SK-N-SH (cell line): ENCODE measurements around the gene GALNT5. TPM values are rescaled to one million over a fixed set of nuclear protein-coding genes. Genes with fewer than 3 reads are reported as not detected.

Experiments used
- CTCF ChIA-PET: fragments of 300-600, 350-600 bp; formaldehyde crosslinking; extraction: SDS; loops from one replicate; lab custom pipeline; 2021; lab: Yijun Ruan, JAX
- POLR2A ChIA-PET: fragments of 350-600 bp; sonication (Branson Sonifier 250); formaldehyde crosslinking; extraction: SDS; loops from one replicate; lab custom pipeline; 2020; ENCODE audit warnings: antibody characterized with exemption, inconsistent platforms; lab: Yijun Ruan, JAX
- DNase-seq: peaks from one replicate; pipeline ENCODE4 v3.0.0; 2012
- H2AFZ ChIP-seq: fragments of 200-600 bp; sonication (generic); 2 replicates; pipeline ENCODE4 v1.8.1; 2016; ENCODE audit warnings: antibody characterized with exemption, mild to moderate bottlenecking, low read depth
- H3F3A ChIP-seq: fragments of 200-600 bp; sonication (generic); replicated peaks from 2 replicates; pipeline ENCODE3; 2016; ENCODE audit warnings: antibody characterized with exemption, mild to moderate bottlenecking; ENCODE audit not compliant: insufficient read depth
- H3K27ac ChIP-seq, 2 experiments: fragments of 200-500 bp in 1 of 2; fragments of 200-600 bp in 1 of 2; sonication (Bioruptor generic) in 1 of 2; sonication (generic), shearing (Covaris generic) in 1 of 2; 2 replicates each; pipeline versions ENCODE4 v1.5.1 to v1.6.1; 2014 to 2016; ENCODE audit warnings: low read depth in 2 of 2, inconsistent platforms in 1 of 2, low read length in 1 of 2, mild to moderate bottlenecking in 1 of 2, mixed read lengths in 1 of 2
- H3K27me3 ChIP-seq: fragments of 200-600 bp; sonication (generic), shearing (Covaris generic); 2 replicates; pipeline ENCODE4 v1.6.1; 2016; ENCODE audit warnings: mixed run types; ENCODE audit not compliant: insufficient read depth
- H3K36me3 ChIP-seq, 2 experiments: fragments of 200-500 bp in 1 of 2; fragments of 200-600 bp in 1 of 2; sonication (Bioruptor generic) in 1 of 2; sonication (generic) in 1 of 2; replicated peaks in 1 of 2; 2 replicates each; pipeline versions ENCODE3 to v1.5.1; 2014 to 2016; ENCODE audit warnings: low read length in 1 of 2, mild to moderate bottlenecking in 1 of 2; ENCODE audit not compliant: insufficient read depth in 2 of 2, control insufficient read depth in 1 of 2
- H3K4me1 ChIP-seq, 2 experiments: fragments of 200-500 bp in 1 of 2; fragments of 200-600 bp in 1 of 2; sonication (Bioruptor generic) in 1 of 2; sonication (generic), shearing (Covaris generic) in 1 of 2; 2 replicates each; pipeline versions ENCODE4 v1.5.1 to v1.6.1; 2014 to 2016; ENCODE audit warnings: low read depth in 1 of 2, low read length in 1 of 2, mixed run types in 1 of 2; ENCODE audit not compliant: insufficient read depth in 2 of 2, control insufficient read depth in 1 of 2
- H3K4me2 ChIP-seq: fragments of 200-600 bp; sonication (generic), shearing (Covaris generic); 2 replicates; pipeline ENCODE4 v1.6.1; 2017; ENCODE audit warnings: mixed run types
- H3K4me3 ChIP-seq, 2 experiments: fragments of 200-500 bp in 1 of 2; fragments of 200-600 bp in 1 of 2; sonication (Bioruptor generic) in 1 of 2; sonication (generic), shearing (Covaris generic) in 1 of 2; 2 replicates each; pipeline versions ENCODE4 v1.5.1 to v1.8.1; 2014 to 2016; ENCODE audit warnings: low read depth in 2 of 2, inconsistent platforms in 1 of 2, low read length in 1 of 2, mild to moderate bottlenecking in 1 of 2, mixed read lengths in 1 of 2, moderate library complexity in 1 of 2
- H3K79me2 ChIP-seq: fragments of 200-600 bp; sonication (generic); 2 replicates; pipeline ENCODE4 v1.8.1; 2017; ENCODE audit warnings: mild to moderate bottlenecking; ENCODE audit not compliant: insufficient read depth
- H3K9ac ChIP-seq: fragments of 200-600 bp; sonication (generic); 2 replicates; pipeline ENCODE4 v1.6.1; 2017; ENCODE audit warnings: mixed run types
- H3K9me2 ChIP-seq: fragments of 200-600 bp; sonication (generic); 2 replicates; pipeline ENCODE4 v1.6.1; 2017; ENCODE audit warnings: mixed run types
- H3K9me3 ChIP-seq: fragments of 200-600 bp; sonication (generic); 2 replicates; pipeline ENCODE4 v1.6.1; 2017; ENCODE audit warnings: mixed run types, mild to moderate bottlenecking, moderate library complexity
- H4K20me1 ChIP-seq: fragments of 200-600 bp; sonication (generic); 2 replicates; pipeline ENCODE4 v1.6.1; 2017; ENCODE audit warnings: mild to moderate bottlenecking, mixed run types; ENCODE audit not compliant: insufficient read depth
- ELF1 ChIP-seq: IDR thresholded peaks from 2 replicates; pipeline ENCODE4 v1.4.0; 2012
- EZH2phosphoT487 ChIP-seq: fragments of 200-600 bp; sonication (generic); IDR thresholded peaks from 2 replicates; pipeline ENCODE4 v1.6.1; 2017; ENCODE audit warnings: low read depth, mixed run types, mild to moderate bottlenecking, antibody characterized with exemption, moderate library complexity, borderline replicate concordance
- FOSL2 ChIP-seq: IDR thresholded peaks from 2 replicates; pipeline ENCODE4 v1.4.0; 2012; ENCODE audit warnings: low read depth, mild to moderate bottlenecking, moderate library complexity, borderline replicate concordance
- FOXJ3 ChIP-seq: sonication (generic); formaldehyde crosslinking; IDR thresholded peaks from 2 replicates; pipeline ENCODE4 v1.5.1; 2020; ENCODE audit warnings: mild to moderate bottlenecking, missing genetic modification reagents
- FOXM1 ChIP-seq: IDR thresholded peaks from 2 replicates; pipeline ENCODE4 v1.4.0; 2012; ENCODE audit warnings: low read depth, mild to moderate bottlenecking
- GABPA ChIP-seq: IDR thresholded peaks from 2 replicates; pipeline ENCODE4 v1.4.0; 2012; ENCODE audit warnings: low read depth, mild to moderate bottlenecking
- GATA2 ChIP-seq: sonication (generic); formaldehyde crosslinking; IDR thresholded peaks from 2 replicates; pipeline ENCODE4 v1.5.0; 2020; ENCODE audit warnings: mild to moderate bottlenecking, missing genetic modification reagents
- MAX ChIP-seq: IDR thresholded peaks from 2 replicates; pipeline ENCODE4 v1.4.0; 2012; ENCODE audit warnings: low read depth
- MEF2A ChIP-seq: IDR thresholded peaks from 2 replicates; pipeline ENCODE4 v1.4.0; 2012; ENCODE audit warnings: low read depth, borderline replicate concordance
- MXI1 ChIP-seq: IDR thresholded peaks from 2 replicates; pipeline ENCODE4 v1.6.1; 2012; ENCODE audit warnings: mild to moderate bottlenecking, low read depth, low read length, improper control_type of control experiment
- NFIC ChIP-seq: IDR thresholded peaks from 2 replicates; pipeline ENCODE4 v1.4.0; 2012; ENCODE audit warnings: borderline replicate concordance
- NRF1 ChIP-seq: IDR thresholded peaks from 2 replicates; pipeline ENCODE4 v1.6.1; 2012; ENCODE audit warnings: low read depth, mild to moderate bottlenecking, low read length
- POLR2AphosphoS5 ChIP-seq: IDR thresholded peaks from 2 replicates; pipeline ENCODE4 v1.6.1; 2012; ENCODE audit warnings: low read depth, low read length
- RAD21 ChIP-seq: IDR thresholded peaks from 2 replicates; pipeline ENCODE4 v1.6.1; 2012; ENCODE audit warnings: mild to moderate bottlenecking, low read length
- RCOR1 ChIP-seq: fragments of 150-350 bp; IDR thresholded peaks from 2 replicates; pipeline ENCODE4 v1.6.1; 2017; ENCODE audit warnings: antibody characterized with exemption, low read length
- RXRA ChIP-seq: IDR thresholded peaks from 2 replicates; pipeline ENCODE4 v1.4.0; 2012; ENCODE audit warnings: low read depth, mild to moderate bottlenecking, borderline replicate concordance
- SIN3A ChIP-seq: IDR thresholded peaks from 2 replicates; pipeline ENCODE4 v1.6.1; 2012; ENCODE audit warnings: low read depth, mild to moderate bottlenecking, low read length, moderate library complexity, borderline replicate concordance
- SMC3 ChIP-seq: IDR thresholded peaks from 2 replicates; pipeline ENCODE4 v1.6.1; 2012; ENCODE audit warnings: low read depth, low read length, improper control_type of control experiment
- TAF1 ChIP-seq: IDR thresholded peaks from 2 replicates; pipeline ENCODE4 v1.6.1; 2012; ENCODE audit warnings: low read depth, mild to moderate bottlenecking, low read length, moderate library complexity, borderline replicate concordance
- TEAD4 ChIP-seq: IDR thresholded peaks from 2 replicates; pipeline ENCODE4 v1.4.0; 2012; ENCODE audit warnings: mild to moderate bottlenecking, borderline replicate concordance; ENCODE audit not compliant: insufficient read depth
- USF1 ChIP-seq: IDR thresholded peaks from 2 replicates; pipeline ENCODE4 v1.4.0; 2012; ENCODE audit warnings: low read depth, borderline replicate concordance
- YY1 ChIP-seq: IDR thresholded peaks from 2 replicates; pipeline ENCODE4 v1.4.0; 2012; ENCODE audit warnings: low read depth, mild to moderate bottlenecking
- WGBS: methylation state at CpG from one replicate; pipeline ENCODE4 v1.1.6; 2017; ENCODE audit warnings: low lambda C conversion rate; 5-methylcytosine and 5-hydroxymethylcytosine counted together
- polyA plus RNA-seq, 3 experiments: library from polyadenylated mRNA; depleted of rRNA; stranded (reverse); fragments of >200 nt; gene quantifications; 2 replicates each; pipeline ENCODE4 v1.2.3, GENCODE V29; 2012
- TF ChIP-seq, protein P1 (sequence below): fragments of 200-600 bp; sonication (generic); IDR thresholded peaks from 2 replicates; pipeline ENCODE4 v1.6.1; 2017; ENCODE audit warnings: antibody characterized with exemption, mild to moderate bottlenecking, moderate library complexity
- TF ChIP-seq, protein P2 (sequence below): IDR thresholded peaks from 2 replicates; pipeline ENCODE4 v1.4.0; 2012; ENCODE audit warnings: low read depth, borderline replicate concordance
- TF ChIP-seq, protein P3 (sequence below): fragments of 150-350 bp; IDR thresholded peaks from 2 replicates; pipeline ENCODE4 v1.6.1; 2017; ENCODE audit warnings: antibody characterized with exemption, low read length, low read depth, borderline replicate concordance

GALNT5 gene
- polyA plus RNA-seq, 1 of the 3 experiments (the other 2 are of a cell fraction), result 10.4 TPM

DNA sequence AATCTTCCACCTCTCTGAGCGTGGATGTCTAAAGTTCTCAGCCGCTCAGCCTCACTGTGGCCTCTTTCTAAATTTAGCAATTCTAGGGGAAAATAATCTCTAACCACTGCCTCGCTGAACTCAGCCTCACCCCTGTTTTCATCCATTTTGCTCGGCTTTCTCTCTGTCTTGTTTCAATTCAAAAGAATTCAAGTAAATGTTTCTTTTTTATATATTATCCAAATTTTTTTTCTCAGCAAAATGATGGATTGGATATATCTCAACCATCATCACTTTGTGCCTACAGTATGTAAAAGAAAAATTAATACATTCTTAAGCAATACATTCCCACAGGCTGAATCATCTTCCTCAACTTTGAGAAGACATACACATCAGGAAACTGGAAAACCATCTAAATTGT, 24.0 kb upstream of the GALNT5 start (continued):
- TF ChIP-seq, protein P1, sequence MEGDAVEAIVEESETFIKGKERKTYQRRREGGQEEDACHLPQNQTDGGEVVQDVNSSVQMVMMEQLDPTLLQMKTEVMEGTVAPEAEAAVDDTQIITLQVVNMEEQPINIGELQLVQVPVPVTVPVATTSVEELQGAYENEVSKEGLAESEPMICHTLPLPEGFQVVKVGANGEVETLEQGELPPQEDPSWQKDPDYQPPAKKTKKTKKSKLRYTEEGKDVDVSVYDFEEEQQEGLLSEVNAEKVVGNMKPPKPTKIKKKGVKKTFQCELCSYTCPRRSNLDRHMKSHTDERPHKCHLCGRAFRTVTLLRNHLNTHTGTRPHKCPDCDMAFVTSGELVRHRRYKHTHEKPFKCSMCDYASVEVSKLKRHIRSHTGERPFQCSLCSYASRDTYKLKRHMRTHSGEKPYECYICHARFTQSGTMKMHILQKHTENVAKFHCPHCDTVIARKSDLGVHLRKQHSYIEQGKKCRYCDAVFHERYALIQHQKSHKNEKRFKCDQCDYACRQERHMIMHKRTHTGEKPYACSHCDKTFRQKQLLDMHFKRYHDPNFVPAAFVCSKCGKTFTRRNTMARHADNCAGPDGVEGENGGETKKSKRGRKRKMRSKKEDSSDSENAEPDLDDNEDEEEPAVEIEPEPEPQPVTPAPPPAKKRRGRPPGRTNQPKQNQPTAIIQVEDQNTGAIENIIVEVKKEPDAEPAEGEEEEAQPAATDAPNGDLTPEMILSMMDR, result no peak
- TF ChIP-seq YY1, result no peak
- TF ChIP-seq MEF2A, result peak; percentile 47; the same call in 1 of the 2 replicates
- TF ChIP-seq USF1, result no peak
- no peak for TF ChIP-seq POLR2AphosphoS5
- TF ChIP-seq MXI1, result no peak
- no peak for TF ChIP-seq GATA2 (CRISPR knock-in tag)
- no peak for TF ChIP-seq RCOR1

- Histone ChIP-seq H3K9ac (no peak overlapping the region), H3K27ac (no peak overlapping the region), H3K4me1 (no peaks in the 10 kb centered on the region), H3K79me2 (no peaks in the 10 kb centered on the region), H3F3A (peaks cover 10% of the 10 kb centered on the region), H3K9me2 (no peaks in the 10 kb centered on the region), H3K36me3 (no peaks in the 10 kb centered on the region), H3K27me3 (no peaks in the 10 kb centered on the region), H3K4me2 (no peak overlapping the region), H4K20me1 (no peaks in the 10 kb centered on the region), H3K4me3 (no peak overlapping the region), H2AFZ (no peak overlapping the region), H3K9me3 (no peaks in the 10 kb centered on the region)
- POLR2A ChIA-PET, result no interaction called here
- CTCF ChIA-PET, result no interaction called here
- TF ChIP-seq SMC3 (no peak), RAD21 (no peak), SIN3A (no peak), MAX (no peak), ELF1 (no peak), FOXM1 (no peak), EZH2phosphoT487 (no peak), FOXJ3 (CRISPR knock-in tag) (no peak), NRF1 (no peak), TAF1 (no peak), NFIC (no peak), TEAD4 (no peak), GABPA (no peak), RXRA (no peak), RCOR1 (no peak), FOSL2 (no peak)
- TF ChIP-seq, protein P2, sequence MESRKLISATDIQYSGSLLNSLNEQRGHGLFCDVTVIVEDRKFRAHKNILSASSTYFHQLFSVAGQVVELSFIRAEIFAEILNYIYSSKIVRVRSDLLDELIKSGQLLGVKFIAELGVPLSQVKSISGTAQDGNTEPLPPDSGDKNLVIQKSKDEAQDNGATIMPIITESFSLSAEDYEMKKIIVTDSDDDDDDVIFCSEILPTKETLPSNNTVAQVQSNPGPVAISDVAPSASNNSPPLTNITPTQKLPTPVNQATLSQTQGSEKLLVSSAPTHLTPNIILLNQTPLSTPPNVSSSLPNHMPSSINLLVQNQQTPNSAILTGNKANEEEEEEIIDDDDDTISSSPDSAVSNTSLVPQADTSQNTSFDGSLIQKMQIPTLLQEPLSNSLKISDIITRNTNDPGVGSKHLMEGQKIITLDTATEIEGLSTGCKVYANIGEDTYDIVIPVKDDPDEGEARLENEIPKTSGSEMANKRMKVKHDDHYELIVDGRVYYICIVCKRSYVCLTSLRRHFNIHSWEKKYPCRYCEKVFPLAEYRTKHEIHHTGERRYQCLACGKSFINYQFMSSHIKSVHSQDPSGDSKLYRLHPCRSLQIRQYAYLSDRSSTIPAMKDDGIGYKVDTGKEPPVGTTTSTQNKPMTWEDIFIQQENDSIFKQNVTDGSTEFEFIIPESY, result no peak
- TF ChIP-seq, protein P3, sequence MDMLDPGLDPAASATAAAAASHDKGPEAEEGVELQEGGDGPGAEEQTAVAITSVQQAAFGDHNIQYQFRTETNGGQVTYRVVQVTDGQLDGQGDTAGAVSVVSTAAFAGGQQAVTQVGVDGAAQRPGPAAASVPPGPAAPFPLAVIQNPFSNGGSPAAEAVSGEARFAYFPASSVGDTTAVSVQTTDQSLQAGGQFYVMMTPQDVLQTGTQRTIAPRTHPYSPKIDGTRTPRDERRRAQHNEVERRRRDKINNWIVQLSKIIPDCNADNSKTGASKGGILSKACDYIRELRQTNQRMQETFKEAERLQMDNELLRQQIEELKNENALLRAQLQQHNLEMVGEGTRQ, result no peak
- WGBS, result 44% methylated on average over 2 of the region's 2 CpGs
- no peak for DNase-seq
Observed at GRCh38 chr2:157236404-157236803, 21.1 kb upstream of the GALNT5 start.
